Testis (tissue), 2 donors: ENCODE results near the gene HES4.

Experiments used
- CTCF ChIP-seq, 3 experiments: fragments of 450-650 bp in 2 of 3; fragments of 200-600 bp in 1 of 3; sonication (generic) in 1 of 3; IDR thresholded peaks; one replicate each; pipeline ENCODE4 v1.5.1; 2016 to 2019; ENCODE audit warnings: antibody characterized with exemption in 3 of 3, mild to moderate bottlenecking in 2 of 3, moderate library complexity in 1 of 3
- POLR2A ChIP-seq: fragments of 450-650 bp; IDR thresholded peaks from one replicate; pipeline ENCODE4 v1.6.1; 2017; ENCODE audit warnings: antibody characterized with exemption, mild to moderate bottlenecking, moderate library complexity

GRCh38 chr1:1004780-1005697 is 5.1 kb upstream of the HES4 start:
- TF ChIP-seq CTCF (IDR thresholded peaks at IDR 0.05): no peak
- no peak for TF ChIP-seq POLR2A
